HS-5 (cell line): ENCODE results near the gene CTU2.

Experiments
- DNase-seq: peaks from one replicate; pipeline ENCODE4 v3.0.0-alpha.2; 2012; ENCODE audit warnings: low read depth

Gene CTU2

DNA sequence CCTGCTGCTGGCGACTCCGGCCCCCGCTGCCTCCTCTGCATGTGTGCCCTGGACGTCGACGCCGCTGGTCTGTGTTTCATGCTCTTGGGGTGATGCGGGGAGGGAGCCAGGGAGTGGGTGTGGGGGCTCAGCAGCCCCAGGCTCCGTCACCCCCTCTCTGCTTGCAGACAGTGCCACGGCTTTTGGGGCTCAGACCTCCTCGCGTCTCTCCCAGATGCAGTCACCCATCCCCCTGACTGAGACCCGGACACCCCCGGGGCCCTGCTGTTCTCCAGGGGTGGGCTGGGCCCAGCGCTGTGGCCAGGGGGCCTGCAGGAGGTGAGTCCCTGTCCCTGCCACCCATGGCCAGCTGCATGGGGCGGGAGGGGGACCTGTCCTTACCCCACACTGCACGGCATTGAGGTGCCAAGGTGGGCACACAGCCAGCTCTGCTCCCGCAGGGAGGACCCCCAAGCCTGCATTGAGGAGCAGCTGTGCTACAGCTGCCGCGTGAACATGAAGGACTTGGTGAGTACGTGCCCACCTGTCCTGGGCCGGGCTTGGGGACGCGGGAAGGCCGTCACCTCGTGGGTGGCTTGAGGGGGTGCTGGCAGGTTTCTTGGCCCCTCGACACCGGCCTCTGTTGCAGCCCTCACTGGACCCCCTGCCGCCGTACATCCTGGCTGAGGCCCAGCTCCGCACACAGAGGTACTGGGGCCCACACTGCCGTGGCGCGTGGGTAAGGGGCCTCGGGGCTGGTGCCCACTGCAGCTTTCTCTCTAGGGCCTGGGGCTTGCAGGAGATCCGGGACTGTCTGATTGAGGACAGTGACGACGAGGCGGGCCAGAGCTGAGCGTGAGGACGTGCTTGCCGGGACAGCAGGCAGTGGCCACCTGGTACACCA lies 8.4 kb downstream of the CTU2 start:
- DNase-seq: no peak

DNA sequence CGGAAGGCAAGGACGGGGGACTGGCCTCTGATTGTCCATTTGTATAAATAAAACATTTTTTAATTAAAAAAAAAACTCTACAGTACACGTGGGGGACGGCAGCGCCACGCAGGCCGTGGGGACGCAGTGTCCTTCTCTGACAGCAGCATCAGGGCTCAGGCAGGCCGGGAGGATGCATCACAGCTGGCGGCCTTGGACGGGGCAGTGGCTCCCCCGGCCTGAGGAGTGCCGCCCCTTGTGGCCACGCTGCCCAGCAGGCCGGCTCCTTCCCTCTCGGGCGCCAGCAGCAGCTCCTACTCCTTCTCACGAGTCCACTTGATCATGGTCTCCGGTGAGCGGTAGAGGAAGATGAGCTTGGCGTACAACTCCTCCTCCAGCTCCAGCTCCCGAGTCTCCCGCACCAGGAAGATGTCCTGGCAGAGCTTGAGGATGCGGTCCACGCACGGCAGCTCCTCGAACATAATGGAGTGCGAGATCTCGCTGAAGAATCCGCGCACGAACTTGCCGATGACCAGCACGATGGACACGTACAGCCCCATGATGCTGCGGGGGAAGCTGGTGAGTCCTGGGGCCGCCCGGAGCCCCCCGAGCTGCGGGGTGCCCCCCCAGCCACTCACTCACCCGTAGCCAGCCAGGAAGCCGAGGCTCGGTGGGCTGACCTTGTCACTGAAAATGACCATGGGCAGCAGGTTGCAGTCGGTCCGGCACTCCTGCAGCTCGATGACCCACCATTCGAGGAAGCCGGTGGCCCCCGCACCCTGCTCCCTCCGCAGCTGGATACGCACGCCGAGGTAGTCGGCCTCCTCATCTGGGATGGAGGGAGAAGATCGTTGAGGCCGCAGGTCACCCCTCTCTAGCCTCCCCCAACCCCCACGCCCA lies 9.2 kb downstream of the CTU2 start:
- no peak for DNase-seq

DNA sequence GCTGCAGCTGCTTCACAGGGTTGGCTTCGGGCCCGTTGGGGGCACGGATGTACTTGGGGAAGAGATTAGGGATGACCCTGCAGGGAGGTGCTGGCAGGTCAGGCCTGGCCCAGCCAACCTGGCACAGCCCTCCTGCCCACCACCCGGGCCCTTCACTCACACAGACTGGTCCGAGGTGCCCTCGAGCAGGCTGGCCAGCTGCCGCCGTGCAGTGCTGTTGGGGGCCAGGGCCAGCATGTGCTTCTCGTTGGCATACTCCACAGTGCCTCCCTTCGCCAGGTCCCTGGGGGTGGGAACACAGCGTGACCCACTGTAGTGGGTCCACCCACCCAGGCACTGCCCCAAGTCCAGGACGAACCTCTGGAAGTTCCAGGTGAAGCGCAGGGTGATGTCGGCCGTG lies 9.9 kb downstream of the CTU2 start:
- DNase-seq: no peak

DNA sequence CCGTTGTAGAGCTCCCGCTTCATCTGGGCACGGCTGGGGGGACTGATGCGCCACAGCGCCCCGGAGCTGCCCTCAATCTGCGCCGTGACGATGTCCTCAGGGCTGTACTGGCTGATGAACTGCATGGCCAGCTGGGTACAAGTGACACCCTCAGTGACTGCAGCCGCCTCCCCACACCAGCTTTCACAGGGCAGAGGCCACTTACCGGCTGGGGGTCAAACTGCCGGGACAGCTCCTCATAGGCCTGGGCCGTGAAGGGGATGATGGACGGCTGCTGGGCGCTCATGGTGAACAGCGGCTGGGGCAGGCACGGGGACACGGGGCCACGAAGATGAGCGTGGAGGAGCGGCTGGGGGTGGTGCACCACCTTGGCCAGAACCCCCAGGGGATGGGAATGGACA lies 10.3 kb downstream of the CTU2 start:
- no peak for DNase-seq

DNA sequence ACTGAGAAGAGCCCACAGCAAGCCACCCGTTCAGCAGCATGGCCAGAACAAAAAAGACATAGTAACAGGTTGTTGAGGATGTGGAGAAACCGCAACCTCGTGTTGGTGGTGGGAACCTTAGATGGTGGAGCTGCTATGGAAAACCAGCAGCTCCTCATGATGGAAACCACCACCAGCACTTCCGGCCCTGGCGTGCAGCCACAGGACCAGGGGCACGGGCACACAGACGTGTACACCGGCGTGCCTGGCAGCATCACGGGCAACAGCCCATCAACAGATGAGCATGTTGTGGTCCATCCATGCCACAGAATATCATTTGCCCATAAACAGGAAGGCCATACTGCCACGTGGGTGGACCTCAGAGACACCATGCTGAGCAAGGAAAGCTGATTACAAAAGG lies 11.9 kb downstream of the CTU2 start:
- DNase-seq: no peak

DNA sequence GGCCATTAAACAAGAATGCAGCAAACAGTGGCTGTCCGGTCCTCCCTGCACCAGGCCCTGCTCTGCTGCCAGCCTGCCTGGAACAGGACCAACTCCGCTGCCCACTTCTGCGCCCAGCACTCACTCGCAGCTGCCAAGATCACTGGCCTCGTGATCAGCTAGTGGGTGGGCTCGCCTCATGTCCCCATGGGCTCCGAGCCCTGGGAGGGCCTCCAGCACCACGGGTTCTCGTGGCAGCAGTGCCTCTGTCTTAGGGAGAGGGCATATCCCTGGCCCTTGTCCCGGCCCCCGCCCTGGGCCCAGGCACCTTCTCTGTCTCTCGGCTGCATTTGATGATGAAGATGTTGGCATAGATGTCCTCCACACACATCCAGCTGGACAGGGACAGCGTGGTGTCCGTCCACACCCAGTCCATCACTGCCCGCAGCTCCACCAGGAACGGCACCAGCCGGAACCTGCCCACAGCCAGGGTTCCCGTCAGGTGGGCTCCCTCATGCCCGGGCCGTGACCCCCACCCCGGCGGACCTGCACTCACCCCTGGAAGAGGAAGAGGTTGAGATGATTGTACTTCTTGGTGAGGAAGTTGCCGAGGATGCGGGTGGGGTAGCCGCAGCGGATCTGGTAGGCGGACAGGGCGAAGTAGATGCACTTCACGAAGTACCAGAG lies 13.1 kb downstream of the CTU2 start:
- DNase-seq: no peak

DNA sequence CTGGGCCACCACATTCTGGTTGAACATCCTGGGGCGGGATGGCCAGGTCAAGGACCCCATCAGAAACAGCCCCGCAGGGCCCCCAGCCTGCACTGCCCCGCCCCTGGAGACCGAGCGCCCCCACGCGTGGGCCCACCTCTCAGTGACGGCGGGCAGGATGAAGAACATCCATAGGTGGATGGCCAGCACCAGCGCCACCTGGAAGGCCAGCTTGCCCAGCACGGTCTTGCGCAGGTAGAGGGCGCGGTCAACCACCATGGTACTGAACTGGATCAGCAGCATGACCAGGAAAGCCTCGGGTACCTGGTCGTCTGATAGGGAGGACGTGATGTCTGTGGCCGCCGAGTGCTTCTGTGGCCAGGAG lies 13.6 kb downstream of the CTU2 start:
- DNase-seq: no peak

DNA sequence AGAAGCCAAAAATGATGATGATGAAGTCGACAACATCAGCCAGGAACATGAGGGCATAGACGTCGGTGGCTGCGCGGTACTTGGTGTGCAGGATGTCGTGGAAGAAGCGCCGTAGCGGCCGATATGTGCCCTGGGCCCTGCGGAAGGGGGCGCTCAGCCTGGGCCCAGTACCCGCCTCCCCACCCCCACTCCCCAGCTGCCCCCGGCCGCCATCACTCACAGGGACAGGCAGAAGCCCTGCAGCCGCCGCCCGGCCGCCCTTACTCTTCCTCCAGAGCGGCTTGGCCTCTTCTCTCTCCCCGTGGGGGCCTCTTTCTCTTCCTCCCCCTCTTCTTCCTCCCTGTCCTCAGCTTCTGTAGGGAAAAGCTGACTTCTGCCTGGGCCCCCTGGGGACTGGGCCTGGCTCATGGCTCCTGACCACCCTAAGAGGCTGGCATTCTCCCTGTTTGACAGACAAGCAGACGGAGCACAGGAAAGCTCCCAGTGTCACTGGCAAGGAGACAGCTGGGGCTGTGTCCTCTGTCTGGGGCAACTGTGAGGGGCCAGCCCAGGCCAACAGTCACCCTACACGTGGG lies 14.2 kb downstream of the CTU2 start:
- no peak for DNase-seq

DNA sequence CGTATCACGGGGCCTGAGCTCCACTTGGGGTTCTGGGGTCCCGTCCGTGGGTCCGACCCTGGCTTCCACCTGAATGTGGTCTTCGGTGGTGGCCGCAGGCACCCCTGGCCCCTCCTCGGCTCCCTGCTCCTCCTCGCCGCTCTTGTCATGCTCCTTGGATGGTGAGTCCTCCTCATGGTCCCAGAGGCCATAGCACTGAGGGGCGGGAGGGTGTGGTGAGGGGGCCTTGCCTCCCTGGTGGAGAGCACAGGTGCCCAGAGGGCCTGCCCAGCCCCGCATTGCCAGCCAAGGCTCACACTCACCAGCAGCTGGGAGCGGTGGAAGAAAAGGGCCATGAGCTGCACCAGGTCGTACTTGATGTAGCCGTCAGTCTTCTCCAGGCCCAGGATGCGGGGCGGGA lies 14.9 kb downstream of the CTU2 start:
- no peak for DNase-seq

DNA sequence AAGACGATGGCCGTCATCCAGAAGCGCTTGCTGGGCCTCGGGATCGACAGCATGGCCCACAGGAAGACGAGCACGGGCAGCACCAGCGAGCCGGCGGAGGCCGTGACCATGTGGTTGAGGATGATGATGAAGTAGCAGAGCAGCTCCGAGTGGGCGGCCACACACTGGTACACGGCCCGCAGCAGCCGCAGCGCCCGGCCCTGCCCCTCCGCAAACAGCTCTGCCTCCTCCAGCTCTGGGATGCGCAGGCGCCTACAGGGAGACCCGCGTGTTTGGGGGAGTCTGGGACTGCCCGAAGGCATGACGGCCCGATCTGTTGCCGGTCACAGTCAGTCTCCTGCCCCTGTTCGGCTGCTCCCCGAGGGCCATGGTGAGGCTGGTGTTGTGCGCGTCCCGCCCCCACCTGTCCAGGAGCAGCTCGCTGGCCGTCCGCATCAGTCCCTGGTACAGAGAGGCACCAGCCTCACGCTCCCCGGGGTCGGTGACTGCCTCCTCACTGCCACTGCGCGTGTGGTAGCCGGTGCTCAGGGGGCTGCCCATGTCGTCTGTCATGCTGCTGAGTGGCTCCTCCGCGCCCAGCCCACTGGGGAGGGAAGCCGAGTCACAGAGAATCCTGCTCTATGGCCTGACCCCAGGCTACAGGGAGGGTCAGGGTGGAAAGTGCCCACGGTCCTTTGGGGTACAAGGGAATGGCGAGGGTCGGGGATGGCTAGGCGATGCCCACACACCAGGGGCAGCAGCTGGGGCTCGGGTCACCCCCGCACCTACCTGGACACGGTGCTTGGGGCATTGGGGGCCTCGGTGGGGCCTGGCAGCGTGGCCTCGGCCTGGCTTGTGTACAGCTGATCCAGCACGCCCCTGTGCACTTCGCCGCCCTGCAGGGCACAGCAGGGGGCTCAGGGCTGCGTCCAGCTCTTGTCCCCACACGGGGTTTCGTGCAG lies 15.8 kb downstream of the CTU2 start:
- DNase-seq: no peak

DNA sequence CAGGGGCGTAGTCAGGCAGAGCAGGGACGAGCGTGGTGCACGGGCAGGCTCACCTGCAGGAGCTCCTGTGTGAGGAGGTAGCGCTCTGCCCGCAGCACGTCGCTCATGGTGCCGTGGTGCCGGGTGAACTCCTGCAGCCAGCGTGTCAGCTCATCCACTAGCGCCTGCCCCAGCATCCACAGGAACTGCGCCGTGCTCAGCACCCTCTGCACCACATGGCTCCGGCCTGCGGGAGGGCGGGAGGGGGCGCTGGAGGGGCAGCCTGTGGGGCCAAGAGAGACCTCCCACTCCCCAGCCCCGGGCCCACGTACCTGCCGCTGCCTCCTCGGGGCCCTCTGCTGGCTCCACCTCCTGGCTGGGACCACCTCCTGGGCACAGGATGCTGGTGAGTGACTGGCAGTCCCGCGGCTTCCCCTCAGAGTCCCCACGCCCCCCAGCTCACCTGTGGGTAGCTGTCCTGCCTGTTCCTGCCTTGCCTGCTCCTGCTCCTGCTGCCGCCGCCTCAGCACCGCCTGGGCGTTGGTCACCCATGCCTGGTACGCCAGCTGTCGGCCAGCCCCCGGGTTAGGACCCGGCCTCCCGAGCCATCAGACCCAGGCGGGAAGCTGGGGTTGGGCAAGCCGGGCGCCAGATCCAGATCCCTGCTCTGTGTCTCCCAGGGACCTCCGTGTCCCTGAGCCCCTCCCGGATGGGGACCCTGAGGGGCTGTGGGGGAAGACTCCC lies 16.6 kb downstream of the CTU2 start:
- no peak for DNase-seq

DNA sequence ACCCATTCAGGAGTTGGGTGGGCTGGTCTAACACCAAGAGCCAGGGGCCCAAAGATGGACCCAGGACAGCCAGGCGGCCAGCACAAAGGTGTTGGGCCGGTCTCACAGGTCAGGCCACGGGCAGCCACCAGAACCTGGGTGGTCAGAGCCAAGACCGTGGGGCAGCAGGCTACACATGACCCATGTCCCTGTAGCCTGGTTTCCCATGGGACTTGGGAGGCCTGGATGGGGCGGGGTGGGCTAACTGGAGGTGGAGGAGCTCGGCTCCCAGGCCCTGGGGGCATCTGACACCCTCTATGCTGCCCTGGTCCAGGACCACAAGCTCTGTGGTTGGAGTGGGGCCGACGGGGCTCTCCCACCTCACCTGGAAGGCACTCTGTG lies 17.2 kb downstream of the CTU2 start:
- no peak for DNase-seq

DNA sequence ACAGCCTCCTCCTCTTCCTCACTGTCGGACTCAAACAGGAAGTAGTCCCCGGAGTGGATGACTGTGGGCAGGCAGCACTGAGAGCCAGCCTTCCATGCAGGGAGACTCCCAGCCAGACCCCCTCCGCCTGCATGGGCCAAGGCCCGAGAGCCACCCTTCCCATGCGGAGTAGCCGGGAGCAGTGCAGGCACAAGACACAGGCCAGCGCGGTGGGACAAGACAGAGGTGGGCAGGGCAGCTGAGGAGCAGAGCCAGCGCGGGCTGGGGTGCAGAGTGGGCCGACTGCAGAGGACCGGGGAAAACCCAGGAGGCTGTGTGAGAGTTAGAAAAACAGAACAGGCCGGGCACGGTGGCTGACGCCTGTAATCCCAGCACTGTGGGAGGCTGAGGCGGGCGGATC lies 17.6 kb downstream of the CTU2 start:
- DNase-seq: no peak

DNA sequence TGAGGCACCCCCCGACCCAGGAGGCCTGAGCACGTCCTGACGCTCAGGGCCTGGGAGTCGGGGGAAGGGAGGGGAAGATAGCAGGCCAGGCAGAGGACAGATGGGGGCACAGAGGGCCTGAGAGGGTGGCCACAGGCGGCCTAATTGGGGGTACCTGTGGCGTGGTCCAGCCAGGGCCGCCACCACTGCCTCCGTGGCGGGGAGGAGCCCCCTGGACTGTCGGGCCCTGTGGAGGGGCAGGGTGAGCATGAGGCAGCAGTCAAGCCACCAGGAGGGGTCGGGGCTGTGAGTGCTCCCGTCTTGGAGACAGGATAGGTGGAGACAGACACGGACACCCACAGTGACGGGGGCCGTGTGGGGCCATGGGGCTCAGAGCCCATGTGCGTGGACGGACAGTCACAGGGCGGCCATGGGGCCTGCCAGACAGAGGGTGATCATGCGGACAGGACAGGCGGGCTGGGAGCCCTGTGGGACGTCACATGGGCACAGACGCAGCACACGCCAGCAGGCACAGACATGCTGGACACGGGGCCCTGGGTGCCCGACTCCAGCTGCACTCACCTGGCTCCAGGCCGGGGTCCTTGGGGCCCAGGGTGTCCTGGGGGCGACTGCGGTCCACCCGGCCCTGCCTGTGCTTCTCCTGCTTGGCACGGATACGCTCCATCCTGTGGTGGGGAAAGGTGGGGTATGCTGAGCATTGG lies 18.7 kb downstream of the CTU2 start:
- no peak for DNase-seq

DNA sequence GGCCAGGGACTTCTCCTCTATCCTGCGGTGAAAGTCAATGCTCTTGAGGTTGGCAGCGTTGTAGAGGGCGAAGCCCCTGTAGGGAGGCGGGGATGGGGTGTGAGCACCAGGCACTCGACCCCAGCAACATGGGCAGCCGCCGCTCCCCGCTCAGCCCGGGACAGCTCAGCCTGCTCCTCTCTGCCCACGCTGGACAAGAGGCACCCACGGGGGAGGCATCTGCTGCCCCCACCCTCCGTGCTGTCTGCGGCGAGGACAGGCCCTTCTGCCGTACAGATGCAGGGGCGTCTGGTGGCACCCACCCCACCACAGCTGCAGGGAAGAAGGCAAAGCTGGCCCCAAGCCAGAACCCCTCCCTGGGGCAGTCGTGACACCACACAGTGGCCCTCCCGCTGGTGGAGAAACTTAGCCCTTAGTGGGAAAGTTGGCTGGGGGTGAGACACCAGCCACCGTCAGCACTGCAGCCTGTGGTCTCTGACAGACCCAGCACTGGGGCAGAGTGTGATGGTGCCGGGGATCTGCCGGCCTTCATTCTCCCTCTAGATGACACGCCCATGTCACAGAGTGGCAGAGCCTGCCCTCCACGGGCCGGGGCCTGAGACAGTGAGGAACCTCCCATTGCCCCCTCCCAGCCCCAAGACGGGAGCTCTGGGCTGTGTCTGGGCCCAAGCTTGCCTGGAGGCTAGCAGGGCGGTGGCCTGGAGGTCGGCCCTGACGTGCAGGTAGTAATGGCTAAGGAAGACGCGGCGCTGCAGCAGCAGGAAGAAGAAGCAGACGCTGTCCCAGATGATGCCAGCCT lies 19.5 kb downstream of the CTU2 start:
- DNase-seq: no peak

DNA sequence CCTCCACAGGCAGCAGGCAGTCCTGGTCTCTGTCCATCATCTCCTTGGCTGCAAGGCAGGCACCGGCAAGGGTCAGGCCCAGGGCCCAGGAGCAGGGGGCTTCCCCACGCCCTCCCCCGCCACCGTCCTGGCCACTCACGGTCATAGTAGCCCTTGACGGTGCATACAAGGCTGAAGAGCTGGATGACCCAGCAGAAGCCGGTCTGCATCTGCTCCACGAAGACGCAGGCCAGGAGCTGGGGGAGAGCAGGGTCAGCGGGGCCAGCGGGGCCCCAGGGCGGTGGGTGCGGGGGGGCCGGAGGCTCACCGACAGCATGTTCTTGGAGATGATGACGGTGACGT lies 20.1 kb downstream of the CTU2 start:
- DNase-seq: no peak

DNA sequence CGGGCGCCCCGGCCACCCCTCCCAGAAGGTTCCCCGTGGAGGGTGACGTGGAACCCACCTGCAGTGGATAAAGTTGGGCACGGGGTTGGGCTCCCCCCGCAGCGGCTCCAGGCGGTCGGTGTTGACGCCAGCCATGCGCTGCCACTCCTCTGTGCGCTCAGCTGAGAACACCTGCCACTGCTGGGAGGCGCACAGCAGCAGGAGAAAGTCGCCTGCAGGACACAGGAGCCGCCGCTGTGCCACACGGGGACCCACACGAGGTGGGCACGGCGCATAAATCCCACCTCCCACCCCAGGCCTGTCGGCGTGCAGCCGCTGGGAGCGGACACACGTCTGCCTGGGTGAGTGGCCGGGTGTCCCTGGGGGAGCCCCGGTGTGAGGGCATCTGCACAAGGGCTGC lies 20.7 kb downstream of the CTU2 start:
- no peak for DNase-seq

DNA sequence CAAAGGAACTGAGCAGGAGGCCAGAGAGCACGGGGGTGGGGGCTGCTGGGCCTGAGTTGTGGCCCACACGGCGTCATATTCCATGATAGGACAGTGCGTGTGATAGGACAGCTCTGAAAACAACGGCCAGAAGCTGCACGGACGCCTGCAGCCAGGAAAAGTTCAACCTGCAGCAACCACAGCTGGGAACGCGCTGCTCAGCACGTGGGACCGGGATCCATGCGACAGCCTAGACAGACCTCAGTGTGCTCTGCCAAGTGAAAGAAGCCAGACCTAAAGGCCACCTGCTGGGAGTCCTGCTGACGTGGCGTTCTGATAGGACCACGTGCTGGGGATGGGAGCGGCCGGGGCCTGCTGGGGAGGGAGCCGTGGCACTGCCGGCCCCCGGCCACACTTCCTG lies 21.6 kb downstream of the CTU2 start:
- no peak for DNase-seq
